CD14-positive monocyte (primary cell): ENCODE results near the gene ULK4. TPM values are rescaled to one million over a fixed set of nuclear protein-coding genes. Genes with fewer than 3 reads are reported as not detected.

Experiments used
- DNase-seq, 3 donors: peaks; one replicate each; pipeline ENCODE4 v3.0.0-alpha.2; 2011 to 2022
- H2AFZ ChIP-seq: 2 replicates; pipeline ENCODE4 v1.6.0; 2012; ENCODE audit warnings: mild to moderate bottlenecking, low read depth, low read length, inconsistent platforms; ENCODE audit not compliant: insufficient read depth, poor library complexity, severe bottlenecking
- H3K27ac ChIP-seq, 2 donors: 1 replicate in 1 of 2; 2 replicates in 1 of 2; pipeline ENCODE4 v1.5.1; 2012 to 2013; ENCODE audit warnings: low read length in 2 of 2, control low read depth in 1 of 2, inconsistent platforms in 1 of 2, low read depth in 1 of 2, mild to moderate bottlenecking in 1 of 2
- H3K27me3 ChIP-seq, 2 donors: one replicate each; pipeline versions ENCODE4 v1.6.0 to v1.6.1; 2011 to 2013; ENCODE audit warnings: low read length in 2 of 2; ENCODE audit not compliant: control insufficient read depth in 2 of 2, insufficient read depth in 2 of 2
- H3K36me3 ChIP-seq, 2 donors: replicated peaks in 1 of 2; 1 replicate in 1 of 2; 2 replicates in 1 of 2; pipeline versions ENCODE4 v1.5.1 to v1.6.1; 2012 to 2013; ENCODE audit warnings: low read length in 2 of 2, control low read depth in 1 of 2, inconsistent platforms in 1 of 2, mild to moderate bottlenecking in 1 of 2; ENCODE audit not compliant: insufficient read depth in 2 of 2, control insufficient read depth in 1 of 2
- H3K4me1 ChIP-seq, 2 donors: 1 replicate in 1 of 2; 2 replicates in 1 of 2; pipeline versions ENCODE4 v1.5.1 to v1.6.1; 2012 to 2013; ENCODE audit warnings: low read length in 2 of 2, control low read depth in 1 of 2, inconsistent platforms in 1 of 2, mild to moderate bottlenecking in 1 of 2, moderate library complexity in 1 of 2; ENCODE audit not compliant: insufficient read depth in 2 of 2, control insufficient read depth in 1 of 2
- H3K4me2 ChIP-seq: replicated peaks from 2 replicates; pipeline ENCODE3; 2012; ENCODE audit warnings: low read length, moderate library complexity, mild to moderate bottlenecking; ENCODE audit not compliant: poor library complexity, severe bottlenecking; ENCODE audit errors: extremely low read depth
- H3K4me3 ChIP-seq, 3 experiments: fragments of 200-600 bp in 1 of 3; sonication (generic) in 1 of 3; replicated peaks in 1 of 3; 1 replicate in 2 of 3; 2 replicates in 1 of 3; pipeline ENCODE4 v1.5.1; 2011 to 2013; ENCODE audit warnings: low read length in 3 of 3, mild to moderate bottlenecking in 3 of 3, control low read depth in 2 of 3, low read depth in 2 of 3, inconsistent platforms in 1 of 3, moderate library complexity in 1 of 3
- H3K79me2 ChIP-seq: 2 replicates; pipeline ENCODE4 v1.6.0; 2012; ENCODE audit warnings: mild to moderate bottlenecking, control low read depth, inconsistent platforms, low read length, moderate library complexity; ENCODE audit not compliant: insufficient read depth
- H3K9ac ChIP-seq: 2 replicates; pipeline ENCODE4 v1.6.0; 2017; ENCODE audit warnings: low read length, mild to moderate bottlenecking; ENCODE audit not compliant: insufficient read depth, poor library complexity, severe bottlenecking
- H3K9me3 ChIP-seq, 2 donors: replicated peaks in 1 of 2; 1 replicate in 1 of 2; 2 replicates in 1 of 2; pipeline versions ENCODE4 v1.5.1 to v1.6.1; 2012 to 2013; ENCODE audit warnings: low read length in 2 of 2, control low read depth in 1 of 2; ENCODE audit not compliant: control insufficient read depth in 1 of 2, insufficient read depth in 1 of 2
- H4K20me1 ChIP-seq: 2 replicates; pipeline ENCODE4 v1.6.0; 2012; ENCODE audit warnings: mild to moderate bottlenecking, low read length, control low read depth, moderate library complexity; ENCODE audit not compliant: insufficient read depth
- H3K27ac Mint-ChIP-seq, 7 donors: one replicate each; pipeline ENCODE4 v1.8.0; 2020; ENCODE audit warnings: mild to moderate bottlenecking in 7 of 7, mixed read lengths in 7 of 7, moderate library complexity in 6 of 7, inconsistent platforms in 2 of 7
- H3K27me3 Mint-ChIP-seq, 3 donors: one replicate each; pipeline ENCODE4 v1.8.0; 2021 to 2022; ENCODE audit warnings: low read depth in 3 of 3, mild to moderate bottlenecking in 3 of 3, mixed read lengths in 3 of 3, moderate library complexity in 3 of 3, inconsistent platforms in 1 of 3
- H3K36me3 Mint-ChIP-seq, 2 donors: one replicate each; pipeline ENCODE4 v1.8.0; 2020; ENCODE audit warnings: mixed read lengths in 2 of 2, inconsistent platforms in 1 of 2, mild to moderate bottlenecking in 1 of 2
- H3K4me1 Mint-ChIP-seq: one replicate; pipeline ENCODE4 v1.8.0; 2020; ENCODE audit warnings: mild to moderate bottlenecking, mixed read lengths
- H3K4me3 Mint-ChIP-seq, 2 donors: one replicate each; pipeline ENCODE4 v1.8.0; 2020; ENCODE audit warnings: mild to moderate bottlenecking in 2 of 2, mixed read lengths in 2 of 2, moderate library complexity in 1 of 2
- H3K9me3 Mint-ChIP-seq, 7 donors: one replicate each; pipeline ENCODE4 v1.8.0; 2020 to 2022; ENCODE audit warnings: mixed read lengths in 7 of 7, mild to moderate bottlenecking in 6 of 7, moderate library complexity in 6 of 7, inconsistent platforms in 2 of 7
- CTCF ChIP-seq: fragments of 200-600 bp; IDR thresholded peaks from one replicate; pipeline ENCODE4 v1.8.0; 2022; ENCODE audit warnings: antibody characterized with exemption, mild to moderate bottlenecking
- WGBS: methylation state at CpG from one replicate; pipeline ENCODE4 v1.1.5; 2013; ENCODE audit warnings: missing lambda C conversion rate; ENCODE audit not compliant: insufficient coverage; 5-methylcytosine and 5-hydroxymethylcytosine counted together
- intact Hi-C, 2 donors: fragments of 100-400 bp; cut with micrococcal nuclease; formaldehyde crosslinking; loops; one replicate each; pipeline versions ENCODE4 v1.15.0 to v1.15.1; 2023
- polyA plus RNA-seq, 3 donors: library from polyadenylated mRNA; depleted of rRNA in 1 of 3; unstranded in 2 of 3; stranded (reverse) in 1 of 3; fragments of 300-500 nt in 2 of 3; fragments of >200 nt in 1 of 3; fragmentation: Illumina TruSeq in 2 of 3; gene quantifications; 1 replicate in 2 of 3; 2 replicates in 1 of 3; pipeline ENCODE4 v1.2.3, GENCODE V29; 2012 to 2021

Gene ULK4
- polyA plus RNA-seq, 3 donors = 6.7 to 14.0 (median 11.8) TPM

DNA sequence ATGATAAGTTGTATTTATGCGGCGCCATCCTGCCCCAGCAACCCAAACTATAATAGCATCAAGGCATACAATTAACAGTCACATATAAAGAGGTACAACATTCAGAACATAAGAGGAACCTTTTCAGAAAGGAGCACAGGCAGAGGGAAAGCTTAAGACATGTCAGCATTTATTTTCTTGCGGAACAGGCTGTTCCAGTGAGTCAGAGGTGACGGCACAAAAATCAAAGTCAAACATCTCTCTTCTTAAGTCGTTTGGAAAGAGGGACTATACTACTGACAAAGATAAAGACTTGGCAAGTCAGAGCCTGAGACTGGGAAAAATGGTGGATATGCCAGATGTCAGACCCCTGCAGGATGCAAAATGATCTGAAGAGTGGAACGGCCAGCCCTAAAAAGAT is 634.2 kb downstream of the ULK4 start:
- no peaks in the 10 kb centered on the region for H3K36me3 Mint-ChIP-seq
- no peak for DNase-seq
- H3K4me1 ChIP-seq = no peaks in the 10 kb centered on the region
- H3K9ac ChIP-seq = no peak overlapping the region
- no peaks in the 10 kb centered on the region for H3K79me2 ChIP-seq
- no peaks in the 10 kb centered on the region for H3K27me3 ChIP-seq
- no peaks in the 10 kb centered on the region for H3K9me3 ChIP-seq
- H3K4me3 Mint-ChIP-seq = no peak overlapping the region
- no peaks in the 10 kb centered on the region for H3K36me3 ChIP-seq
- H3K27me3 Mint-ChIP-seq = no peaks in the 10 kb centered on the region
- TF ChIP-seq CTCF = no peak
- 100% methylated on average over 1 of the region's 6 CpGs for WGBS
- H3K27ac ChIP-seq = no peak overlapping the region
- H3K4me3 ChIP-seq = no peak overlapping the region
- H3K9me3 Mint-ChIP-seq = peaks cover 0 to 2% (median 0%) of the 10 kb centered on the region in 7 donors
- no peaks in the 10 kb centered on the region for H3K4me1 Mint-ChIP-seq
- H3K4me2 ChIP-seq = no peak overlapping the region
- intact Hi-C loops = no loop called here
- H2AFZ ChIP-seq = no peak overlapping the region
- no peak overlapping the region for H3K27ac Mint-ChIP-seq
- H4K20me1 ChIP-seq = no peaks in the 10 kb centered on the region

- TF ChIP-seq CTCF = no peak
- no peaks in the 10 kb centered on the region for H3K36me3 Mint-ChIP-seq
- H3K27ac Mint-ChIP-seq = no peak overlapping the region
- H3K9me3 Mint-ChIP-seq = peaks cover 0 to 5% (median 0%) of the 10 kb centered on the region in 7 donors
- no peaks in the 10 kb centered on the region for H3K4me1 Mint-ChIP-seq
- Histone ChIP-seq H3K27ac (no peak overlapping the region), H3K4me1 (no peaks in the 10 kb centered on the region), H3K79me2 (no peaks in the 10 kb centered on the region), H3K9me3 (no peaks in the 10 kb centered on the region), H3K27me3 (no peaks in the 10 kb centered on the region), H2AFZ (no peak overlapping the region), H3K4me3 (no peak overlapping the region), H3K4me2 (no peak overlapping the region), H3K36me3 (no peaks in the 10 kb centered on the region), H3K9ac (no peak overlapping the region), H4K20me1 (no peaks in the 10 kb centered on the region)
- no peak for DNase-seq
- intact Hi-C loops = no loop called here
- no peak overlapping the region for H3K4me3 Mint-ChIP-seq
- peaks cover 0 to 1% (median 0%) of the 10 kb centered on the region in 3 donors for H3K27me3 Mint-ChIP-seq
Measured at GRCh38 chr3:41324156-41324475, 637.8 kb downstream of the ULK4 start.
